ENCODE results near the gene TMEM203. TPM values are rescaled to one million over a fixed set of nuclear protein-coding genes. Genes with fewer than 3 reads are reported as not detected.

TMEM203 gene
- polyA plus RNA-seq, 1 of the 3 experiments (the other 2 are of a cell fraction), result 55.6 TPM

DNA sequence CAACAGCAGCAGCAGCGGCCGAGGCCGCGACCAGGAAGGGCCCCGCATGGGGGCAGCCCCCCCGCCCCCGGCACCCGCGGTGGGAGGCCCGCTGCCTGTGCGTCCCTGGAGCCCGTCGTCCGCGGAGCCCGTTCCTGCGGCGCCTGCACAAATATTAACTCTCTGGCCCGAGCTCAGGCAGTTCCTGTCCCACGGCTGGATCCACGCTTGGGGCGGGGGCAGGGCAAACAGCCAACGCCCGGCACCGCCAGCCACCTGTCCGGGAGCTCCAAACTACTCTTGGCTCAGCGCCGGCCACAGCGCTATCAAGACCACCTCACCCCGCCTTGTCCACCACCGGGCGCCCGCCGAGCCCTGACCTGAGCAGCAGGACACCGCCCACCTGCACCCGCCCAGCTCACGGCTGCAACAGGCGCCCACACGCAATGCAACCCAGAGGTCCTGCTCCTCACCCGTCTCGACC, 35.5 kb downstream of the TMEM203 start, which contains the start of gene LRRC26:
Gene LRRC26, minus strand, starts transcription at position 156 of the 463 bp plus-strand sequence. Its CDS starts 108 bp downstream, at position 48.
- no peak for TF ChIP-seq GATA2 (CRISPR knock-in tag; IDR thresholded peaks at IDR 0.05)
- TF ChIP-seq SIN3A (IDR thresholded peaks at IDR 0.05; ENCODE audit: borderline replicate concordance, low read depth, low read length), result no peak
- TF ChIP-seq, protein P1, sequence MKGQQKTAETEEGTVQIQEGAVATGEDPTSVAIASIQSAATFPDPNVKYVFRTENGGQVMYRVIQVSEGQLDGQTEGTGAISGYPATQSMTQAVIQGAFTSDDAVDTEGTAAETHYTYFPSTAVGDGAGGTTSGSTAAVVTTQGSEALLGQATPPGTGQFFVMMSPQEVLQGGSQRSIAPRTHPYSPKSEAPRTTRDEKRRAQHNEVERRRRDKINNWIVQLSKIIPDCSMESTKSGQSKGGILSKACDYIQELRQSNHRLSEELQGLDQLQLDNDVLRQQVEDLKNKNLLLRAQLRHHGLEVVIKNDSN (IDR thresholded peaks at IDR 0.05; ENCODE audit: borderline replicate concordance, low read depth), result no peak
- no peak for TF ChIP-seq MXI1 (IDR thresholded peaks at IDR 0.05; ENCODE audit: low read depth, low read length)
- no peak for TF ChIP-seq POLR2AphosphoS5 (IDR thresholded peaks at IDR 0.05; ENCODE audit: low read depth, low read length)
- TF ChIP-seq MEF2A (IDR thresholded peaks at IDR 0.05; ENCODE audit: borderline replicate concordance, low read depth), result no peak
- no peak for TF ChIP-seq CHD2 (IDR thresholded peaks at IDR 0.05; ENCODE audit: low read length, partially characterized antibody)
- TF ChIP-seq USF2 (IDR thresholded peaks at IDR 0.05; ENCODE audit: borderline replicate concordance, low read depth, low read length), result no peak
- no peak for TF ChIP-seq FOXM1 (IDR thresholded peaks at IDR 0.05; ENCODE audit: low read depth)
- no peak for TF ChIP-seq RXRA (IDR thresholded peaks at IDR 0.05; ENCODE audit: borderline replicate concordance, low read depth)
- TF ChIP-seq EZH2phosphoT487 (IDR thresholded peaks at IDR 0.05; ENCODE audit: borderline replicate concordance, low read depth), result no peak
- TF ChIP-seq NRF1 (IDR thresholded peaks at IDR 0.05; ENCODE audit: low read depth, low read length), result no peak
- TF ChIP-seq, protein P2, sequence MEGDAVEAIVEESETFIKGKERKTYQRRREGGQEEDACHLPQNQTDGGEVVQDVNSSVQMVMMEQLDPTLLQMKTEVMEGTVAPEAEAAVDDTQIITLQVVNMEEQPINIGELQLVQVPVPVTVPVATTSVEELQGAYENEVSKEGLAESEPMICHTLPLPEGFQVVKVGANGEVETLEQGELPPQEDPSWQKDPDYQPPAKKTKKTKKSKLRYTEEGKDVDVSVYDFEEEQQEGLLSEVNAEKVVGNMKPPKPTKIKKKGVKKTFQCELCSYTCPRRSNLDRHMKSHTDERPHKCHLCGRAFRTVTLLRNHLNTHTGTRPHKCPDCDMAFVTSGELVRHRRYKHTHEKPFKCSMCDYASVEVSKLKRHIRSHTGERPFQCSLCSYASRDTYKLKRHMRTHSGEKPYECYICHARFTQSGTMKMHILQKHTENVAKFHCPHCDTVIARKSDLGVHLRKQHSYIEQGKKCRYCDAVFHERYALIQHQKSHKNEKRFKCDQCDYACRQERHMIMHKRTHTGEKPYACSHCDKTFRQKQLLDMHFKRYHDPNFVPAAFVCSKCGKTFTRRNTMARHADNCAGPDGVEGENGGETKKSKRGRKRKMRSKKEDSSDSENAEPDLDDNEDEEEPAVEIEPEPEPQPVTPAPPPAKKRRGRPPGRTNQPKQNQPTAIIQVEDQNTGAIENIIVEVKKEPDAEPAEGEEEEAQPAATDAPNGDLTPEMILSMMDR (IDR thresholded peaks at IDR 0.05), result no peak
- TF ChIP-seq RAD21 (IDR thresholded peaks at IDR 0.05; ENCODE audit: low read length), result no peak
- TF ChIP-seq RCOR1 (IDR thresholded peaks at IDR 0.05; ENCODE audit: low read length), result no peak
- H3K79me2 ChIP-seq (ENCODE audit: insufficient read depth), result no peaks in the 10 kb centered on the region
- peak within 1 kb of the TSS; percentile 55; the same call in 1 of the 2 replicates for H3K4me2 ChIP-seq
- POLR2A ChIA-PET, result interaction anchor here (0.8 to 1.5 kb wide), 3 partner anchors 18 to 40 kb away, joined by 3 to 4 read pairs (median 3); partner anchors contain the start of genes ANAPC2 and SSNA1
- peak within 1 kb of the TSS; percentile 34 to 37; a peak in 3 of 4 replicates for H3K4me3 ChIP-seq (ENCODE audit: low read depth in 2 of 2, low read length in 1 of 2)
- H2AFZ ChIP-seq (ENCODE audit: low read depth), result no peak within 1 kb of the TSS
- no peak within 1 kb of the TSS for H3K9ac ChIP-seq
- H4K20me1 ChIP-seq (ENCODE audit: insufficient read depth), result no peaks in the 10 kb centered on the region
- no peaks in the 10 kb centered on the region for H3K9me2 ChIP-seq
- no peaks in the 10 kb centered on the region for H3K36me3 ChIP-seq (replicated peaks in 1 of 2; ENCODE audit: control insufficient read depth in 1 of 2, insufficient read depth in 2 of 2, low read length in 1 of 2)
- 38% methylated on average over 8 of the region's 41 CpGs for WGBS (ENCODE audit: low lambda C conversion rate)
- DNase-seq, result no peak
- H3K4me1 ChIP-seq (ENCODE audit: control insufficient read depth in 1 of 2, insufficient read depth in 2 of 2, low read depth in 1 of 2, low read length in 1 of 2), result peaks cover 0 to 23% of the 10 kb centered on the region in 2 experiments; a peak in 1 of 4 replicates
- H3K27ac ChIP-seq (ENCODE audit: low read depth in 2 of 2, low read length in 1 of 2), result no peak within 1 kb of the TSS
- peaks cover 40% of the 10 kb centered on the region for H3K27me3 ChIP-seq (ENCODE audit: insufficient read depth)
- H3K9me3 ChIP-seq, result no peaks in the 10 kb centered on the region
- CTCF ChIA-PET, result interaction anchor here (0.8 to 5.0 kb wide), 8 partner anchors 18 to 135 kb away, joined by 3 to 24 read pairs (median 3); partner anchors contain the start of genes ANAPC2, RNF224 and SSNA1
- no peaks in the 10 kb centered on the region for H3F3A ChIP-seq (replicated peaks; ENCODE audit: insufficient read depth)
